OCI-LY1 (cell line): Measurements from ENCODE around the gene FAM43A.

Experiments used
- EZH2 ChIP-seq: fragments of 200-600 bp; sonication (generic), shearing (Covaris generic); IDR thresholded peaks from 2 replicates; pipeline ENCODE4 v1.8.0; 2017; ENCODE audit warnings: borderline replicate concordance, mixed run types, mild to moderate bottlenecking, antibody characterized with exemption, low read length, moderate library complexity, mixed read lengths
- TF ChIP-seq, protein P1 (sequence below): fragments of 200-600 bp; sonication (generic), shearing (Covaris generic); IDR thresholded peaks from 2 replicates; pipeline ENCODE4 v1.5.1; 2017; ENCODE audit warnings: mild to moderate bottlenecking, antibody characterized with exemption, low read length, moderate library complexity, mixed read lengths

DNA sequence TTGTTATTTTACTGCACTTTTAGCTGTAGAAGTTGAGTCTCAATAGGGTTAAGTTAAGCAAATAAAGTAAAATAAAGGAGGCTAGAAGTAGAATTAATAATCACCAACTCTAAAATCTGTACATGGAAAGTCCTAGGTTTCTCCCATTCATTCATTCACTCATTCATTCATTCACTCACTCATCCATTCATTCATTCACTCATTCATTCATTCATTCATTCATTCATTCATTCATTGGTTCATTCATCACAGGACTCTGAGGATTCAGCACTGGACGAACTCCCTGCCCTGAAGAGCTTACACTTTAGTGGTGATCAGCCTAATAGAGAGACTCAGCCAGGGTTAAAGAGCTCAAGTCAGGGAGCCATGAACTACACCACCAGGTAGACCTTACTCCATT, 9.2 kb upstream of the FAM43A start:
- TF ChIP-seq, protein P1, sequence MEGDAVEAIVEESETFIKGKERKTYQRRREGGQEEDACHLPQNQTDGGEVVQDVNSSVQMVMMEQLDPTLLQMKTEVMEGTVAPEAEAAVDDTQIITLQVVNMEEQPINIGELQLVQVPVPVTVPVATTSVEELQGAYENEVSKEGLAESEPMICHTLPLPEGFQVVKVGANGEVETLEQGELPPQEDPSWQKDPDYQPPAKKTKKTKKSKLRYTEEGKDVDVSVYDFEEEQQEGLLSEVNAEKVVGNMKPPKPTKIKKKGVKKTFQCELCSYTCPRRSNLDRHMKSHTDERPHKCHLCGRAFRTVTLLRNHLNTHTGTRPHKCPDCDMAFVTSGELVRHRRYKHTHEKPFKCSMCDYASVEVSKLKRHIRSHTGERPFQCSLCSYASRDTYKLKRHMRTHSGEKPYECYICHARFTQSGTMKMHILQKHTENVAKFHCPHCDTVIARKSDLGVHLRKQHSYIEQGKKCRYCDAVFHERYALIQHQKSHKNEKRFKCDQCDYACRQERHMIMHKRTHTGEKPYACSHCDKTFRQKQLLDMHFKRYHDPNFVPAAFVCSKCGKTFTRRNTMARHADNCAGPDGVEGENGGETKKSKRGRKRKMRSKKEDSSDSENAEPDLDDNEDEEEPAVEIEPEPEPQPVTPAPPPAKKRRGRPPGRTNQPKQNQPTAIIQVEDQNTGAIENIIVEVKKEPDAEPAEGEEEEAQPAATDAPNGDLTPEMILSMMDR = no peak
- no peak for TF ChIP-seq EZH2
